ENCODE results near the gene CHST11.

CHST11 gene

DNA sequence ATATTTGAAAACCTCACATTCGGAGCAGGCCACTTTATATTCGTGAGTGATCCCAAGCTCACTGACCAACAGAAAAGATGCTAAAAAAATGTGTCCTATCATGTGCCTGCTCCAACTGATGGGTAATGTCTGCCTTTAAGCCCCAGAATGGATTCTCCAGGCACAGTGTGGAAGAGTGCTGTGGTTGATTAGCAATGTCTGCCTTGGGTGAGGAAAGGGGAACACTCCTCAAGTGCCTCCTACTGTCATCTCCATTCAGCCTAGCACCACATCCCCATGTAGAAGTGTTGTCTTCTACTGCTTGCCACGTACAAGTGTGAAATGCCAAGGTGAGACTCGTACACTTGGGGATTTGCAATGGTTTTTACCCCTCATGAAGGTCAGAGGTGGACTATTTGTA, 302.0 kb downstream of the CHST11 start:
- DNase-seq (ENCODE audit: extremely low spot score, insufficient read length, low read depth) = no peak
- FAIRE-seq = no peak

DNA sequence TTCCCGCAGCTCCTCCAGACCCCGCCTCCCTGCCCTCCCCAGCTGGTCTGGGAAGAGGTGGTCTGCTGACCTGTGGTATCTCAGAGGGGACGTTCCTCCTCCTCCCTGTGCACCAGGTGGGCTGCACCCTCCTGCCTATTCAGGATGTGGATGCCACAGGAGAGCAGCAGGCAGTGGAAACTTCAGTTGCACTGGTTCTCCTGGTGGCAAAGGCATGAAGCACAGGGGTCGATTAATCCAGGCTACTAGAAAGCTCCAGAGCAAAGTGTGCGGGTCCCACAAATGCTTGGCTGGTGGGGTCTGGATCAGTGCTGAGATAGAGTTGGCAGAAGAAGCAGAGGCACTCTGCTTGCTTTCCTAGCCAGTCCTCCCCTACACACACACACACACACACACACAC, 304.3 kb downstream of the CHST11 start:
- FAIRE-seq (no peak), DNase-seq (ENCODE audit: extremely low spot score, insufficient read length, low read depth) (no peak)

DNA sequence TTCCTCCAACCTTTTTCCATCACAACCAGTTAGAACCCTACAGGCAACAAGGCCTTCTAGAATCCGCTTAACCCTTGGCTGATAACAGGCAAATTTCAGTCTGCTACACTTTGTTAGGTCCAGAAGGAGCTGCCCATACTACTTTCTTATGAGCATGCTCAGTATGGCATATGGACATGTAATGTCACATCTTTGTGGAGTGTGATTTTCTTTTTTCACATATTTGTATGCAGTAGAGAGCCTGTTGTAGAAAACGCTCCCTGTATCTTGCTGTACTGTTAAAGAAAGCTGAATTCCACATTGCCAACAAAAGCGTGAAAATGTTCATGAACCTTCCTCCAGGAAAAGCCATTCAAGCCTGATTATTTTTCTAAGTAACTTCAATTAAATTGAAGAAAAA, 304.9 kb downstream of the CHST11 start:
- DNase-seq (ENCODE audit: extremely low spot score, insufficient read length, low read depth) (no peak), FAIRE-seq (no peak)

DNA sequence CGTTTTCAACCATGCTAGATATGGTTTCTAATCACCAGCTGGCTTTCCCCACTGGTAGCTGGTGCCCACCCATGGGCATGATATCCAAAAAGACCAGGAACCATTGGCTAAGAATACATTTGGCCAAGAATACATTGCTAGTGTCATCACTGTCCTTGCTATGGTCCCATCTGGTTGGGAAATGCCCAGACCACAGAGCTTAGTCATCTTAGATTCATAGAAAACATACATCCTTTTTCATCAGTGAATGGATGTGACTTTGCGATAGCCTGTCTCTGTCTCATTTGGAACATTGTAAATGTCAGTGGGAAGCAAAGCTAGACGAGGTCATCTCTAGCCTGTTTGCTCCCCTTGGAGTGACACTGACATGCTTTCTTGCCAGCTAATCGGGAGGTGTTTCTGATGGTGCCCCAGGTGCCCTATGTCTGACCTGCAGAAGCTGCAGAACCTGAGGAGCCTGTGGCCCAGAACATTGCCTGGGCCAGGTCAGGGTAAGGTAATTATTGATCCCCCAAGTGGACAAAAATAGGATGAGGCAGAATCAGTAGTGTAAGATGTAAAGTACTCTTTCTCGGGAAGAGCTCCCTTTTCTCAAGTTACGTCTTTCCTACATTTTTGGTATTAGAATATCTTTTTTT, 306.5 kb downstream of the CHST11 start:
- FAIRE-seq (peak; percentile 41), DNase-seq (ENCODE audit: extremely low spot score, insufficient read length, low read depth) (no peak)

DNA sequence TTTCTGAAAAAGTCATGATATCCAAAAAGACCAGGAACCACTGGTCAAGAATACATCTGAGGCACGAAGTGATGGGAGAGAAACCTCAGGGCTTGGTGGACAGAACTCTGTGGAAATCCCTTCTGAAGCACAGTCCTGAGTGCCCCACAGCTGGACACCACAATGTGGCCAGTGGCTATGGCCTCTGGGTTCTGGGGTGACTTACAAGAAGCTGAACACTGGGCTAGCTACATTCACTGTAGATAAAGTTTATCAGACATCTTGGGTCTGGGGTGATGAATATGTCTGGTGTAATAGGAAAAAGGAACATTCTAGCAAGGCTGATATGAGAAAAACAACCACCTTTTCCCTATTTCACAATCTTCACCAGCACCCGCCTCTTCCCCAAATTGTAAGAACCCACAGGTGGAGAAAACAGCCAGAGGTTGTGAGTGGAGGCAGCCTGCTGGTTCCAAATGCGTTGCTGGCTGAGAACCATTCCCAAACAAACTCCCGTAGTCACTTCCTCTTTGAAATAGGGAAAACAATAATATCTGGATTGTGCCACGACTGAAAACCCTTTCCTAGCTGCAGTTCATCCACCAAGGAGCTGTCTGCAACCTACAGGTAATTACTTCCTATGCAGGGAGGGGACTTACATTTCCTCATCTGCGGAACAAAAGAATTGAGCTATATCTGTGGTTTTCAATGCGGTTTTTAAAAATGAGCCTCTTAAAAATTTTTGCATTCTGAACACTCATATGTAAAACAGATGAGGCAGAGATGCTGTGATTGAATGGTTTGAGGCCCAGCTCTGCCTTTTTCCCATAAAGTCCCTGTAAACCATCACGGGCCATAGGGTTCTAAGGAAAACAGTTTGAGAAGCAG, 307.7 kb downstream of the CHST11 start:
- DNase-seq (ENCODE audit: extremely low spot score, insufficient read length, low read depth) (no peak), FAIRE-seq (peak; percentile 75)

DNA sequence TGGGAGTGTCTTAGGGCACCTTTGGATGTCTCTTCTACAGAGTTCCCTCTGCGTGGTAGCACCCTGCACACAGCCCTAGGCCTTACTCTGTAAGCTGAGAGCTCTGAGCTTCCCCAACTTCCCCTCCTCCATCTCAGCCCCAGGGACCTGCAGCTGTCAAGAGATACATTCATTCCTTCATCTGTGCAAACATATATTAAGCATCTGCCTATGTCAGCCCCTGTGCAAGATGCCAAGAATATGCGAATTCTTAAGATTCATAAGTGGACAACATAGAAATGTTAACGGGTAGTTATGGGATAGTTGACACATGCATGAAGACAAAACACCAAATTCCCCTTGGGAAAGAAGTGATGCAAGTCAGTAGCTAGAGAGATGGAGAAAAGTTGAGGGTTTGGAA, 310.5 kb downstream of the CHST11 start:
- FAIRE-seq (no peak), DNase-seq (ENCODE audit: extremely low spot score, insufficient read length, low read depth) (no peak)

DNA sequence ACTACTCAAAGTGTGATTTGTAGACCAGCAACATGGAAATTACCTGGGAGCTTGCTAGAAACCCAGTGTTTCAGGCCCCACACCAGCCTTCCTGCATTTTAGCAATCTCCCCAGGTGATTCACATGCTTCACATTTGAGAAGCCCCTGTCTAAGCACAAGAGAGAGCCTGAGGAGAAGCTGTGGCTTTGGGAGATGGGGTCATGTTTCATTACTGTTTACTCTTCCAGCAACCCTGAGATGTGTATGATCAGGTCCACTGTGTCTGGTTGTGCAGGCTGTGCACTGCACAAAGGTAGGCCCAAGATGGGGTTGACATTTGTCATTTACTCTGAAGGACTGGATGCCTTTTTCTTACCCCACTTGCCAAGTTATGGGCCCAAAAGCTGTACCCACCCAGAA, 311.3 kb downstream of the CHST11 start:
- DNase-seq (ENCODE audit: extremely low spot score, insufficient read length, low read depth) = no peak

DNA sequence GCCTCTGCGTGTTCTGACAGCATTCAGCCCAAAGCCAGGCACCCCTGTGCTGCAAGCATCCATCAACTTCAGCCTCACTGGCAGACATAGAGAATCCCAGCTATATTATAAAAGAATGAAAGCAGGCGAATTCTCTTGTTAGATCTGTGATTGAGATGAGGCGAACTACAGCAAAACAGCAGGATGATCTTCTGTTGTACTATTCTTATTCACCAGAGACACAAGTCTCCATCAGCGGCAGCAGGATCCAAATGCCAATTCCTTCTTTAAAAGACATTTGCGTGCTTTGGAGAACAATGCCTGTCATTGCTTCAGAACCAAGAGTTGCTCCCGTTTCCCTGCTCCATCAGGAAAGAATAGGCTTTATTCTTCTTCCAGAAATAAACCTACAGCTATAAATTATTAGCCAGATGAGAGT, 312.4 kb downstream of the CHST11 start:
- DNase-seq (ENCODE audit: extremely low spot score, insufficient read length, low read depth) (no peak), FAIRE-seq (no peak)

More for the DNA sequence above, 311.3 kb downstream of the CHST11 start:
- FAIRE-seq = no peak

DNA sequence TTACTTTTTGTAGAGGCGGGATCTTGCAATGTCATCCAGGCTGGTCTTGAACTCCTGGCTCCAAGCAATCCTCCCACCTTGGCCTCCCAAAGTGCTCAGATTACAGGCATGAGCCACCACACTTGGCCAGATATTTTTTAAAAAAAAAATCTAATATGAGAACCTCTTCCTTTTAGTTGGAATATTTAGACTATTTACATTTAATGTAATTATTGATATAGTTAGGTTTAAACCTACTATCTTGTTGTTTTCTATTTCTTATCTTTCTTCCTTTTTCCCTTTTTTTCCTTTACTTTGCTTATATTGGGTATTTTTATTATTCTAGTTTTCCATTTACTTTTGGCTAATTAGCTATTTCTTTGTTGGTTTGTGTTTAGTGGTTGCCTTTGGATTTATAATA, 315.6 kb downstream of the CHST11 start:
- FAIRE-seq (no peak), DNase-seq (ENCODE audit: extremely low spot score, insufficient read length, low read depth) (no peak)

DNA sequence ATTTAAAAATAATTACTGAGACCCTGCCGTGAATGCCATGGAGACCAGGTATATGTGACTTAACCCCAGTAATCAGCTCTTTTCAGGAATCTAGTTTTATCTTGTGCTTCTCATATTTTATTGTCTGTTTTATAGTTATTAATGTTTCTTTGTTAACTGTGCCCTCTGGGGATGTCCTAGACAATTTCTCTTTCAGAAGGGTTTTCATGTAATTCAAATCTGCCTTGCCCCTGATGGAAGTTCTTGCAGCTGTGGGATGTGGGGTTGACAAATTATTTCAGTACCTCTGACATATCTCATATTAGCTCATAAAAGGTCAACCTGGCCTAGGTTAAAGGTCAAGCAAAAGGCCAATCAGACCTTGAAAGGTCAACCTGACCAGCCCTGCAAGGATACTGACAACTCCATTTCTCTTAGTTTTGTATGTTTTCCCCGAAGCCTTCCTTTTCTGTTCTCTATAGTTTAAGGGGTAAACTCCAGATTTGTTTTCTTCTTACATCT, 319.0 kb downstream of the CHST11 start:
- FAIRE-seq (no peak), DNase-seq (ENCODE audit: extremely low spot score, insufficient read length, low read depth) (no peak)

DNA sequence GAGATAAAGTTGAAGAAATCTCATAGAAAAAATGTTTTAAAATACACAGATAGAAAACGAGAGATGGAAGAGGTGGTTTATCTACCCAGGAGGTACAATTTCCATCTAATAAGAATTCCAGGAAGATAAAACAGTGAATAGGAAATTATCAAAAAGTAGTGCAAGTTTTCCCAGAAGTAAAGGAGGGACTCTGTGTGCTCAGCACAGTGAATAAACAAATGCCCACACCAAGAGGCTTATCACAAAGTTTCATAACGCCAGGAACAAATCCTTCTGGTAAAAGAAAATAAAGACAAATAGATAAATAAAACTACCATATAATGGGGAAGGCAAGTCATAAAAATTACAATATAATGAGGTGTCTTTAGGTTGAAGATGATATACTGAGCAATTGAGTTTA, 322.4 kb downstream of the CHST11 start:
- no peak for DNase-seq (ENCODE audit: extremely low spot score, insufficient read length, low read depth)
- FAIRE-seq = no peak

DNA sequence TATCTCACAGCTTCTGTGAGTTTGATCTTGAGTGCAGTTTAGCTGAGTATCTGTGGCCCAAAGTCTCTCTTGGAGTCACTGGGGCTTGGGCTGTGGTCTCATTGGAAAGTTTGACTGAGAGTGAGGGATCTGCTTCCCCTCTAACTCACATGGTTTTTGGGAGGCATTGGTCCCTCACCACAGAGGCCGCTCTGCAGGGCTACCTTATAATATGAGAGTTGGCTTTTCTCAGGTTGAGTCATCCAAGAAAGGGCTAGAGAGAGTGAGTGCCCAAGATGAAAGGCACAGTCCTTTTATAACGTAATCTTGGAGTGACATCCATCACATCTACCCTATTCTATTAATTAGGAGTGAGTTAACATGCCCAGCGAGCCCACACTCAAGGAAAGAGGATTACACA, 325.5 kb downstream of the CHST11 start:
- FAIRE-seq = no peak

DNA sequence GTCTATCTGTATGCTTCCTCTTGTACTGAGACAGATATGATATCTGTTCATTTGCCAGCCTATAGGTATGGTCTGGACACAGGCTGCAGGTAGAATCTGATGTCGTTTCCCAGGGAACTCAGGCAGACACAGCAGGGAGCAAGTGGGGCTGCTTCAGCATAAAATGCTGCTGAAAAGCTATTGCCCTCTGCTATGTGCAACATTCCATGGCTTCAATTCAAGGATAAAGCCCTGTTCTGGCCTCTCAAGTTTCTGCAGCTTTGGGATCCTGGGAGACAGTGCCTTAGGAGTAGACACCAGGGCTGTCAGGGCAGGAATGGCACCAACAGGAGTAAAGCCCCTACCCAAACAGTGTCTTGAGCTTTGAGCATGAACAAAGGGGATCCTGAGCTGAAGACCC, 327.8 kb downstream of the CHST11 start:
- FAIRE-seq = no peak
- DNase-seq (ENCODE audit: extremely low spot score, insufficient read length, low read depth) = no peak

More for the DNA sequence above, 325.5 kb downstream of the CHST11 start:
- no peak for DNase-seq (ENCODE audit: extremely low spot score, insufficient read length, low read depth)

DNA sequence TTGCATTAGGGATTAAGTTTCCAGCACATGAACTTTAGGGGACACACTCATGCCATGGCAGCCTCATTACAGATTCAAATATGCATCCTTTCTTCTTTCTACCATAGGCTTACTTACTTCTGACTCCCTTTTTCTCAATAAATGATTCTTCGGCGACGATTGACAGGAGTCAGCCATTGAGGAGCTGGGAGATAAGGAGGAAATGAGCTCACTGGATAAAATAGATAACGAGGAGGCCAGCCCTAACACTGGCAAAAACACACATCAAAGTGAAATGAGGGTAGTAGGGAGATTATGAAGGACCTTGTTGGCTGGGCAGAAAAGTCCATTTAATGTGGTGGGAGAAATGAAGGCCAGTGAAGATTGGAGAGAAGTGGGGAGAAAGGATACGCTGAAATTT, 329.1 kb downstream of the CHST11 start:
- FAIRE-seq = no peak
- DNase-seq (ENCODE audit: extremely low spot score, insufficient read length, low read depth) = no peak

DNA sequence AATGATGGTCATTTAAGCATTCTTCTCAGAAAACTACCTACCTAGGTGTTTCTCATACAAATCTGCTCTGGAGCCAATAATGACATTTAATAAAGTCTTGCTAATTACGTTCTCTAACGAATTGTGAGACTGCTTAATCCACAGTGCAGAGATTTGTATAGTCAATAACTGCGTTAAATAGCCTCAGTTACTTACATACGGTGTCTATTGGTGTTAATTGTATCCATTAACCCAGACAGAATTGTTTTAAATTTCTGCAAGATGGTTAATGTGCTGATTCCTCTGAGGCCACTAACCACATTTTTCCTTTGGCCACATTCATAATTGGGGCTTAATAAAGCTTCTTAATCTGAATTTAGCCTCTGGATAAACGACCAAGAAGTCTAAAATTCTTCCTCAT, 329.6 kb downstream of the CHST11 start:
- no peak for FAIRE-seq
- DNase-seq (ENCODE audit: extremely low spot score, insufficient read length, low read depth) = no peak

DNA sequence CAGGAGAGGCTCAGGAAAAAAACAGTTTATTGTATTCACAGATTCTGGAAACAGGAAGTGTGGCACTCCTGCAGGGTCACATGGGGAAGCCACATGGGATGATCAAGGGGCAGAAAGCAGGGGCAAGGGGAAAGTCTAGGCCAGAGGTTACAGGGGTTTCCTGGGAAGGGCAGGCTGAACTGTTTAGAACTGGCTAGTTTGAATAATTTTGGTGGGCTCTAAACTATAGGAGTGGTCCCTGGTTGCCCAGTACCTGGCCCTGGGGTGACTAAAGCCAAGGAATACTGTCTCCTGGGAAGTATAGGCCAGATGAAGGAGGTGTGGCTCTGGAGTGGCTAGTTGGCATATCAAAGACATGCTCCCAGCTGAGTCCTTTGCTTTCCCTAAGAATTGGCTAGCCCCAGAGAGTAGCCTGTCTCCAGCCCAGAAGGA, 332.1 kb downstream of the CHST11 start:
- FAIRE-seq = no peak
- DNase-seq (ENCODE audit: extremely low spot score, insufficient read length, low read depth) = no peak

DNA sequence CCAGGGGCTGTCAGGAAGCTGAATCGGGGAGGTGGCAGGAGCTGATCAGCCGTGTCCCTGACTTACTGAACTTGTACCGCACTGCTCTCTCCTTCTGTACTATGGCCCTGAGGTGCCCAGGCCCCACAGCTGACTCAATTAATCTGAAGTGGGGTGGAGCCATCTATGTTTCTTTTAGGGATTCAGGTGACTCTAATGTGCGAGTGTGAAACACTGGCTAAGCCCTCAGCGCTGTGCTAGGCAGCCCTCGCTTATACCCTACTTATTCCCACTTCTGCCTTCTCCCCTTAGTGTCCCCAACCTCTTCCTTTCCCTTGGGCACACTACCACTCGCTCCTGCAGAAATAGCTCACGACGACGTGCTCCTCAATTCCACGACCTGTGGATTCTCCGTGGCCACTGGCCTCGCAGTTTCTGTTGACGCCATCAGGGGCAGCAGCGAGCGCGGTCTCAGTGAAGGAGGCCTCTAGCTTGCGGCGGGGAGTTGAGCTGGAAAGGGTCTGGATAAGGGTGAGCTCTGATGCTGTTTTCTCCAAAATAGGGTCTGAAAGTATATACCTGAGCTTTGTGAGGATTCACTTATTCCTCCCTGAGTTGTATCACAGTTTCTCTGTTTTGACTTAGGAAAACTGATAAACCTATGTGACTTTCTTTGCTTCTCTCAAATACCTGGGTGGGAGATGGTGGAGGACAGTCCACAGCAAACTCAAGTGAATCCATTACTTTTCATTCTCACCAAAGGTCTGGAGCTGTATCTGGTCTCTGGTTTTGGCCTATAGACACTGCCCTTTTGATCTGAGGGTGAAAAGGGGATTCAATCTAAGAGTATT, 333.8 kb downstream of the CHST11 start:
- FAIRE-seq (peak; percentile 48), DNase-seq (ENCODE audit: extremely low spot score, insufficient read length, low read depth) (peak; percentile 12)

DNA sequence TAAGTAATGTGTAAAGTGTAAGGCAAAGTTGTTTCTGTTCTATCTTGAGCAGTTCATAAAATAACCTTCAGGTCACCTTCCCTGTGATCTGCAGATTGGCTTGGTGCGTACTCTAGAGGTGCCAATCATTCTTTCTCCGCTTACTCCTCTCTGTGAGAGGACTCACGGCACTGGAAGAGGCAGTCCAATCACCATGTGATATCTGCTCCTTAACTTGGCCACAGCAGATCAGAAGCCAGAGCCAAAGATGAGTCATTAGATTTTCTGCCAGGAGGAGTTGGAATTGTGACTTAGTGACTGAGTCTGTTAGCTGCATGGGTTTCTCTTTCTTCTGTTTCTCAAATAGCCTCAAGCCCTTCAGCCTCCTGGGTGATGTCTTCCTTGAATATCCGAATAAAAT, 335.8 kb downstream of the CHST11 start:
- FAIRE-seq = no peak
- no peak for DNase-seq (ENCODE audit: extremely low spot score, insufficient read length, low read depth)

DNA sequence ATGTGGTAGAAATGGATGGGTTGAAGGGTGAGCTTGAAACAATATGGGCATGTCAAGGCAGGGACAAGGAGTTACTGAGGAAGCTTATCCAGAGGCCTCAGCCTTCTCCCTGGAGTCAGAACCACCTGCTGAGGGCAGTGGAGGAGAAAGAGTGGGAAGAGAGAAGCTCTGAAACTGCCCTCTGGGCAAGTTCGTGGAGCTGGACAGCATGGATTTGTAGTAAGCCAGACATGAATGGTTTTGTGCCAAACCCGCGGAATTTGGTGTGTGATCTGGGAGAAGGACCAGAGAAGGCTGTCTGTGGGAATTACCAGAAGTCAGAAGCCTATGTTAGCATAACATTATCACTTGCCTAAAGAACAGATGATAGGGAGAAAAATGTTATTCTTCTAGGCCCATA, 336.5 kb downstream of the CHST11 start:
- no peak for DNase-seq (ENCODE audit: extremely low spot score, insufficient read length, low read depth)
- FAIRE-seq = no peak

DNA sequence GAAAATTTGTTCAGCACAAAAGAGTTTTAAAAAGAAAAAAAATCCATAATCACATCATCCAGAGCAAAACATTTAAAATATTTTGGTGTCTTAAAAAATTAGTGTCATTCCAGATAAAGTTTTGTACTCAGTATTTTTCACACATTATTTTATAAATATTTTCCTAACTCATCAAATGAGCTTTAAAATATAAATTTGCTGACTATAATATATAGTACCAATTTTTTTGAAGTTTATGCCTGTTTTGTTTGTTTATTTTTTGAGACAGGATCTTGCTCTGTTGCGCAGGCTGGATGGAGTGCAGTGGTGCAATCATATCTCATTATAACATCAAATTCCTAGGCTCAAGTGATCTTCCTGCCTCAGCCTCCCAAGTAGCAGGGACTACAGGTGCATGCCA, 337.2 kb downstream of the CHST11 start:
- FAIRE-seq (no peak), DNase-seq (ENCODE audit: extremely low spot score, insufficient read length, low read depth) (no peak)

DNA sequence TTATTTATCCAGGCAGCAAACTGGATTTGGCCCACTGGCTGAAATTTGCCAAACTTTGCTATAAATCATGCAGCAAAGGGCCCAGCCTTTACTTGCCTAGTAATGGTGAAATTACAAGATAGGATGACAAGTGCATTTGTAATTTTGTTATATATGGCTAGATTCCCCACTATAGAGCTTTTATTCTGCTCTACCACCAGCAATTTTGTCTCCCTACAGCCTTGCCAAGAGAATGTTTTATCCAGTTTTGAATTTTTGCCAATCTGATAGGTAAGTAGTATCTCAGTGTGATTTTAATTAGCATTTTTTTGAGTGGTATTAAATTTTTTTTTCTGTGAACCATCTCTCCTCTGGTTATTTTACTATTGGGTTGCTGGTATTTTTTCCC, 339.7 kb downstream of the CHST11 start:
- FAIRE-seq (no peak), DNase-seq (ENCODE audit: extremely low spot score, insufficient read length, low read depth) (no peak)
